ENCODE results near the gene MFSD6. TPM values are rescaled to one million over a fixed set of nuclear protein-coding genes. Genes with fewer than 3 reads are reported as not detected.
A peak's percentile ranks its signal among the peaks of the same experiment; 100 is the strongest.

Gene MFSD6
- total and polyA plus RNA-seq, 2 donors (not counting 1 experiment from before 2014, with no cell fraction given): 31.4 to 50.8 TPM

DNA sequence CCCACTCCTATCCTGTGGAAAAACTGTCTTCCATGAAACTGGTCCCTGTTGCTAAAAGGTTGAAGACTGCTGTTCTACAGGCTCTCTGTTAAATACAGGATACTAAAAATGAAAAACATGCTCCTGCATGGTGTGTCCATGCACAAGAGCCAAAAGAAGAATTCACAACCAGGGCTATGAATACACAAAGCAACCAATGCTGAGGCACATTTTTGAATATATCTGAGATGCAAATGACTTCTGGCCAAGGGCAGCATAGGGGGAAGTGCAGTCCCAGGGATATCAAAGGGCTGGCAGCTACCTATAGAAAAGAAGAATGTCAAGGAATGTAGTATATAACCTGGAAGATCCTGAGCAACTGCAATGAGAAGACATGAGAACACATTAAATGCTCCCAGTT, 119.8 kb downstream of the MFSD6 start:
- H3K27ac ChIP-seq (ENCODE audit: insufficient read depth, low read length): no peak overlapping the region
- TF ChIP-seq, protein P1, sequence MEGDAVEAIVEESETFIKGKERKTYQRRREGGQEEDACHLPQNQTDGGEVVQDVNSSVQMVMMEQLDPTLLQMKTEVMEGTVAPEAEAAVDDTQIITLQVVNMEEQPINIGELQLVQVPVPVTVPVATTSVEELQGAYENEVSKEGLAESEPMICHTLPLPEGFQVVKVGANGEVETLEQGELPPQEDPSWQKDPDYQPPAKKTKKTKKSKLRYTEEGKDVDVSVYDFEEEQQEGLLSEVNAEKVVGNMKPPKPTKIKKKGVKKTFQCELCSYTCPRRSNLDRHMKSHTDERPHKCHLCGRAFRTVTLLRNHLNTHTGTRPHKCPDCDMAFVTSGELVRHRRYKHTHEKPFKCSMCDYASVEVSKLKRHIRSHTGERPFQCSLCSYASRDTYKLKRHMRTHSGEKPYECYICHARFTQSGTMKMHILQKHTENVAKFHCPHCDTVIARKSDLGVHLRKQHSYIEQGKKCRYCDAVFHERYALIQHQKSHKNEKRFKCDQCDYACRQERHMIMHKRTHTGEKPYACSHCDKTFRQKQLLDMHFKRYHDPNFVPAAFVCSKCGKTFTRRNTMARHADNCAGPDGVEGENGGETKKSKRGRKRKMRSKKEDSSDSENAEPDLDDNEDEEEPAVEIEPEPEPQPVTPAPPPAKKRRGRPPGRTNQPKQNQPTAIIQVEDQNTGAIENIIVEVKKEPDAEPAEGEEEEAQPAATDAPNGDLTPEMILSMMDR (conservative IDR thresholded peaks at IDR 0.05 in 1 of 2, IDR thresholded peaks at IDR 0.05 in 1 of 2; ENCODE audit: low read depth in 1 of 2, low read length in 2 of 2): no peak
- no peak for TF ChIP-seq EZH2 (IDR thresholded peaks at IDR 0.05; ENCODE audit: low read length, missing control alignments)
- no peaks in the 10 kb centered on the region for H4K20me1 ChIP-seq (ENCODE audit: control insufficient read depth, extremely low read depth, insufficient read depth, low read length)
- H3K27me3 ChIP-seq (ENCODE audit: control insufficient read depth, insufficient read depth, low read length): no peaks in the 10 kb centered on the region
- H2AFZ ChIP-seq (ENCODE audit: low read length): no peak overlapping the region
- H3K4me3 ChIP-seq (replicated peaks in 1 of 4; ENCODE audit: control extremely low read depth in 1 of 4, insufficient read depth in 1 of 4, low read depth in 3 of 4, low read length in 4 of 4): no peak overlapping the region
- peaks cover 4% of the 10 kb centered on the region for H3K4me1 ChIP-seq (ENCODE audit: control insufficient read depth, extremely low read depth, insufficient read depth, low read length)
- H3K9me3 ChIP-seq (ENCODE audit: control insufficient read depth, insufficient read depth, low read depth, low read length): no peaks in the 10 kb centered on the region
- H3K4me2 ChIP-seq (ENCODE audit: extremely low read depth, insufficient read depth, low read length): no peak overlapping the region
- DNase-seq (ENCODE audit: low read depth in 2 of 2): no peak
- H3K79me2 ChIP-seq (ENCODE audit: control insufficient read depth, insufficient read depth, low read length): no peaks in the 10 kb centered on the region
- H3K9ac ChIP-seq (ENCODE audit: insufficient read depth, low read length): no peak overlapping the region
- no peaks in the 10 kb centered on the region for H3K36me3 ChIP-seq (ENCODE audit: control insufficient read depth, insufficient read depth, low read length)

DNA sequence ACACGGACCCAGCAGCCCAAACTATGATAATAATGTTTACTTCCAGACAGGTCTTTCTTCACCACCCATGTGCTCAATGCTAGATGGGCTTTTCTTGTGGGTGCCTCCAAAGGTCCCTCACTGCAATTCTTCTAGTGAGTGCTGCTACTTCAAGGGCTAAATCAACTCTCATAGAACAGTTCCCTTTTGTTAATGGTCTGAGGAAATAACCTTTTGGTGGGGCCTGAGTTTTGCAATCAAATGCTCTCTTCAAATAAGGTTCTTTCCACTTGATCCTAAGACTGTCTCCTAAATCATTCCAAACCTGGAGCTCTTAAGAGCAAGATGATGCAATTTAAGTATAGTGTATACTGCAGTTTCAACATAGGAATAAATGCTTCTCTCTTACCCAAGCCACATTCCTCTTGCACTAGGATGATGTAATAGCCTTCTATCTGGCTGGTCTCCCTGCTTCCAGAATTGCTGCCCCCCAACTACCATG, 120.4 kb downstream of the MFSD6 start:
- H2AFZ ChIP-seq (ENCODE audit: low read length): no peak overlapping the region
- no peak overlapping the region for H3K4me2 ChIP-seq (ENCODE audit: extremely low read depth, insufficient read depth, low read length)
- no peaks in the 10 kb centered on the region for H3K36me3 ChIP-seq (ENCODE audit: control insufficient read depth, insufficient read depth, low read length)
- H3K4me3 ChIP-seq (replicated peaks in 1 of 4; ENCODE audit: control extremely low read depth in 1 of 4, insufficient read depth in 1 of 4, low read depth in 3 of 4, low read length in 4 of 4): no peak overlapping the region
- H3K4me1 ChIP-seq (ENCODE audit: control insufficient read depth, extremely low read depth, insufficient read depth, low read length): peaks cover 4% of the 10 kb centered on the region
- no peaks in the 10 kb centered on the region for H3K79me2 ChIP-seq (ENCODE audit: control insufficient read depth, insufficient read depth, low read length)
- H4K20me1 ChIP-seq (ENCODE audit: control insufficient read depth, extremely low read depth, insufficient read depth, low read length): no peaks in the 10 kb centered on the region
- DNase-seq (ENCODE audit: low read depth in 2 of 2): peak; percentile 56 to 87
- H3K9ac ChIP-seq (ENCODE audit: insufficient read depth, low read length): no peak overlapping the region
- H3K27ac ChIP-seq (ENCODE audit: insufficient read depth, low read length): no peak overlapping the region
- no peaks in the 10 kb centered on the region for H3K9me3 ChIP-seq (ENCODE audit: control insufficient read depth, insufficient read depth, low read depth, low read length)
- TF ChIP-seq, protein P1 (conservative IDR thresholded peaks at IDR 0.05 in 1 of 2, IDR thresholded peaks at IDR 0.05 in 1 of 2; ENCODE audit: low read depth in 1 of 2, low read length in 2 of 2): no peak
- TF ChIP-seq EZH2 (IDR thresholded peaks at IDR 0.05; ENCODE audit: low read length, missing control alignments): no peak
- no peaks in the 10 kb centered on the region for H3K27me3 ChIP-seq (ENCODE audit: control insufficient read depth, insufficient read depth, low read length)

DNA sequence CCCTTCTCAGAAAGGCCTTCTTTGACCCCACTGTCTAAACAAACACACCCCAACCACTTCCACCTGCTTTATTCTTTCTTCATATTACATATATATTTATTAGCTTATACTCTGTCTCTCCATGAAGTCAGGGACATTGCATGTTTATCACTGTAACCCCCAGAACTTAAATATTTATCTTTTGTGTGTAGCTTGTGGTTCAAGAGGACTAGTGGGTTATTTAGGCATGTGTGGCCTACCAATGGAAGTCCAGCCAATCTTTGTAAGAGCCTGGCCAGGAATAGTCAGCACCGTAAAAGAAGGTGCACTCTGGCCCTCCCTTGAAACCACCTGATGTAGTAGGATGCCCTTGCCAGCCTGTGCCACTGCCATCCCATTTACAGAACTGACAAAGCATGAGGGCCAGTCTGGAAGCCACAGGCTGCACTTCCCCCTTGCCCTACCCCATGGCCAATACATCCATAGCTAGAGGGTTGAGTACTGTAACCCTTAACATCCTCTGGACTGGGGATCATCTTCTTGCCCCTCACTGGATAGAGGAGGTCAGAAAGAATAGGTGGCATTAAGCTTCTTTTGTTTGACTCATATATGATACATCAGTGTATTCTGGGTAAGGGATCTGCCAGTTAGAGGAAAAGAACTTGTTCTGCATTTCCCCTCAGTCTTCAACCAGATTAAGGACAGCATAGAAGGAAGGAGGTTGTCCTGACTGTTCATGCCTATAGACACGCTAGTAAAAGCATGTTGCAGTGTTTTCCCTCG, 121.5 kb downstream of the MFSD6 start:
- H3K4me3 ChIP-seq (replicated peaks in 1 of 4; ENCODE audit: control extremely low read depth in 1 of 4, insufficient read depth in 1 of 4, low read depth in 3 of 4, low read length in 4 of 4): no peak overlapping the region
- no peak overlapping the region for H3K27ac ChIP-seq (ENCODE audit: insufficient read depth, low read length)
- no peaks in the 10 kb centered on the region for H3K36me3 ChIP-seq (ENCODE audit: control insufficient read depth, insufficient read depth, low read length)
- H3K4me1 ChIP-seq (ENCODE audit: control insufficient read depth, extremely low read depth, insufficient read depth, low read length): peaks cover 7% of the 10 kb centered on the region
- no peak overlapping the region for H2AFZ ChIP-seq (ENCODE audit: low read length)
- H3K4me2 ChIP-seq (ENCODE audit: extremely low read depth, insufficient read depth, low read length): no peak overlapping the region
- no peaks in the 10 kb centered on the region for H3K79me2 ChIP-seq (ENCODE audit: control insufficient read depth, insufficient read depth, low read length)
- H3K9me3 ChIP-seq (ENCODE audit: control insufficient read depth, insufficient read depth, low read depth, low read length): no peaks in the 10 kb centered on the region
- H4K20me1 ChIP-seq (ENCODE audit: control insufficient read depth, extremely low read depth, insufficient read depth, low read length): no peaks in the 10 kb centered on the region
- no peak for TF ChIP-seq EZH2 (IDR thresholded peaks at IDR 0.05; ENCODE audit: low read length, missing control alignments)
- TF ChIP-seq, protein P1 (conservative IDR thresholded peaks at IDR 0.05 in 1 of 2, IDR thresholded peaks at IDR 0.05 in 1 of 2; ENCODE audit: low read depth in 1 of 2, low read length in 2 of 2): no peak
- DNase-seq (ENCODE audit: low read depth in 2 of 2): peak; percentile 14 to 24
- no peak overlapping the region for H3K9ac ChIP-seq (ENCODE audit: insufficient read depth, low read length)
- no peaks in the 10 kb centered on the region for H3K27me3 ChIP-seq (ENCODE audit: control insufficient read depth, insufficient read depth, low read length)
